Right ventricle myocardium superior (tissue), 1 donor: ENCODE measurements around the gene KRTAP9-7. TPM values are rescaled to one million over a fixed set of nuclear protein-coding genes. Genes with fewer than 3 reads are reported as not detected.
"Not testable (repeated sequence)": the region's sequence is repeated elsewhere in the genome, so short reads cannot be mapped to it uniquely, and the experiment has no call there.

Experiments used
- ATAC-seq: fragments of 200-7000 bp; cut with Tn5 transposase; one replicate; pipeline ENCODE4 v1.9.1; 2020; ENCODE audit warnings: mild to moderate bottlenecking; ENCODE audit not compliant: poor library complexity
- DNase-seq: peaks from one replicate; pipeline ENCODE4 v3.0.0-alpha.2; 2020
- intact Hi-C: fragments of 100-400 bp; cut with DNase I; formaldehyde crosslinking; loops from one replicate; pipeline ENCODE4 v1.11.2; 2022
- total RNA-seq: library from RNA; stranded (reverse); fragmentation: NEBNext Ultra II Directional; extraction: Animal tissue kit (Norgen Biotek cat#: 25700); gene quantifications from one replicate; pipeline ENCODE4 v1.2.1, GENCODE V29; 2021
- donor health status: DM: no; HTN: yes; CAD: no; lungs with severe emphysema.

KRTAP9-7 gene
- total RNA-seq, 1 donor from 2014 or later, result not detected

- no peak for ATAC-seq
- no peak for DNase-seq
- intact Hi-C loops, result no loop called here
These were observed 10.9 kb upstream of the KRTAP9-7 start for GRCh38 chr17:41264599-41264998.

- ATAC-seq (no peak), DNase-seq (no peak)
- intact Hi-C loops, result no loop called here
These were observed 10.4 kb upstream of the KRTAP9-7 start, which contains the start of gene KRTAP9-6 for GRCh38 chr17:41265078-41265477. TSS of gene KRTAP9-6 (plus strand) at chr17:41265378. CDS start at chr17:41265378, 0 bp downstream.

GRCh38 chr17:41267711-41268110 lies 7.8 kb upstream of the KRTAP9-7 start:
- intact Hi-C loops, result no loop called here
- no peak for ATAC-seq
- no peak for DNase-seq

GRCh38 chr17:41271323-41271722 lies 4.2 kb upstream of the KRTAP9-7 start:
- DNase-seq, ATAC-seq, intact Hi-C loops: not testable (repeated sequence)

GRCh38 chr17:41271858-41272257 lies 3.6 kb upstream of the KRTAP9-7 start:
- DNase-seq, result no peak
- intact Hi-C loops, result no loop called here
- no peak for ATAC-seq

GRCh38 chr17:41278176-41278955 lies 2.9 kb downstream of the KRTAP9-7 start:
- ATAC-seq, result no peak
- intact Hi-C loops, result no loop called here
- DNase-seq, result no peak

- DNase-seq, result no peak
- intact Hi-C loops, result no loop called here
- no peak for ATAC-seq
These were observed 8.5 kb downstream of the KRTAP9-7 start for GRCh38 chr17:41284043-41284442.

GRCh38 chr17:41284546-41284945 lies 9.0 kb downstream of the KRTAP9-7 start:
- no peak for ATAC-seq
- no peak for DNase-seq
- intact Hi-C loops, result no loop called here

- intact Hi-C loops, result no loop called here
- no peak for ATAC-seq
These were observed 11.6 kb downstream of the KRTAP9-7 start for GRCh38 chr17:41287050-41287449.

GRCh38 chr17:41294016-41294415 lies 18.5 kb downstream of the KRTAP9-7 start:
- DNase-seq, result no peak
- intact Hi-C loops, result no loop called here
- no peak for ATAC-seq

More at GRCh38 chr17:41287050-41287449, 11.6 kb downstream of the KRTAP9-7 start:
- no peak for DNase-seq

GRCh38 chr17:41296846-41297245 lies 21.3 kb downstream of the KRTAP9-7 start:
- no peak for ATAC-seq
- intact Hi-C loops, result no loop called here
- no peak for DNase-seq

GRCh38 chr17:41298458-41299135 lies 23.1 kb downstream of the KRTAP9-7 start:
- no peak for DNase-seq
- no peak for ATAC-seq
- intact Hi-C loops, result no loop called here

GRCh38 chr17:41301204-41301790 lies 25.8 kb downstream of the KRTAP9-7 start:
- ATAC-seq, result no peak
- no peak for DNase-seq
- intact Hi-C loops, result no loop called here

GRCh38 chr17:41301916-41302901 lies 26.7 kb downstream of the KRTAP9-7 start, which contains the start of gene KRTAP29-1:
TSS of gene KRTAP29-1 (minus strand) at chr17:41302851. CDS start at chr17:41302851, 0 bp downstream.
- peak; percentile 61 for DNase-seq
- intact Hi-C loops, result no loop called here
- peak; percentile 94 for ATAC-seq

- DNase-seq, result no peak
- ATAC-seq, result no peak
- intact Hi-C loops, result no loop called here
These were observed 27.5 kb downstream of the KRTAP9-7 start for GRCh38 chr17:41302981-41303380.

- ATAC-seq (no peak), DNase-seq (no peak)
- intact Hi-C loops, result no loop called here
These were observed 28.6 kb downstream of the KRTAP9-7 start for GRCh38 chr17:41304091-41304490.

GRCh38 chr17:41307647-41308046 lies 32.1 kb downstream of the KRTAP9-7 start:
- ATAC-seq, result no peak
- DNase-seq, result peak; percentile 58
- intact Hi-C loops, result no loop called here

GRCh38 chr17:41308251-41308917 lies 32.9 kb downstream of the KRTAP9-7 start:
- intact Hi-C loops, result no loop called here
- DNase-seq (peak; percentile 67), ATAC-seq (peak; percentile 95)
